OCI-LY1 (cell line): ENCODE results near the gene MNX1.

Experiments used
- H2AFZ ChIP-seq: fragments of 200-600 bp; sonication (generic), shearing (Covaris generic); 2 replicates; pipeline ENCODE4 v1.6.0; 2014; ENCODE audit warnings: antibody characterized with exemption, mild to moderate bottlenecking, low read length
- H3F3A ChIP-seq: fragments of 200-600 bp; sonication (generic), shearing (Covaris generic); 2 replicates; pipeline ENCODE4 v1.6.0; 2014; ENCODE audit warnings: mild to moderate bottlenecking, antibody characterized with exemption, low read length, moderate library complexity; ENCODE audit not compliant: insufficient read depth
- H3K27ac ChIP-seq: fragments of 200-600 bp; sonication (generic); 2 replicates; pipeline ENCODE4 v1.5.1; 2014; ENCODE audit warnings: low read length, mixed run types, mild to moderate bottlenecking, low read depth; ENCODE audit not compliant: poor library complexity, severe bottlenecking
- H3K27me3 ChIP-seq: fragments of 200-600 bp; sonication (generic); 2 replicates; pipeline ENCODE4 v1.6.0; 2014; ENCODE audit warnings: antibody characterized with exemption, mild to moderate bottlenecking, low read length, moderate library complexity; ENCODE audit not compliant: insufficient read depth
- H3K36me3 ChIP-seq: fragments of 200-600 bp; sonication (generic); 2 replicates; pipeline ENCODE4 v1.6.1; 2014; ENCODE audit warnings: mild to moderate bottlenecking, antibody characterized with exemption, low read length, moderate library complexity, mixed read lengths; ENCODE audit not compliant: insufficient read depth
- H3K4me1 ChIP-seq: fragments of 200-600 bp; sonication (generic); 2 replicates; pipeline ENCODE4 v1.5.1; 2014; ENCODE audit warnings: mild to moderate bottlenecking, low read length, moderate library complexity; ENCODE audit not compliant: insufficient read depth, severe bottlenecking
- H3K4me2 ChIP-seq: fragments of 200-600 bp; sonication (generic), shearing (Covaris generic); 2 replicates; pipeline ENCODE4 v1.6.1; 2014; ENCODE audit warnings: low read length
- H3K4me3 ChIP-seq: fragments of 200-600 bp; sonication (generic); 2 replicates; pipeline ENCODE4 v1.5.1; 2014; ENCODE audit warnings: low read length, low read depth, mild to moderate bottlenecking, mixed read lengths; ENCODE audit not compliant: poor library complexity, severe bottlenecking
- H3K79me2 ChIP-seq: fragments of 200-600 bp; shearing (Covaris generic); 2 replicates; pipeline ENCODE4 v1.6.1; 2016; ENCODE audit warnings: mixed run types, low read length, mixed read lengths; ENCODE audit not compliant: insufficient read depth
- H3K9ac ChIP-seq: fragments of 200-600 bp; sonication (generic), shearing (Covaris generic); 2 replicates; pipeline ENCODE4 v1.6.1; 2014; ENCODE audit warnings: mild to moderate bottlenecking, low read length, mixed read lengths
- H3K9me2 ChIP-seq: fragments of 200-600 bp; sonication (generic), shearing (Covaris generic); 2 replicates; pipeline ENCODE4 v1.6.1; 2014; ENCODE audit warnings: low read depth, mild to moderate bottlenecking, low read length, mixed read lengths
- H3K9me3 ChIP-seq: fragments of 200-600 bp; shearing (Covaris generic); 2 replicates; pipeline ENCODE4 v1.6.1; 2014; ENCODE audit warnings: low read length, mixed read lengths
- H4K20me1 ChIP-seq: fragments of 200-600 bp; sonication (generic), shearing (Covaris generic); 2 replicates; pipeline ENCODE4 v1.6.0; 2016; ENCODE audit warnings: mild to moderate bottlenecking, low read length; ENCODE audit not compliant: insufficient read depth
- EZH2 ChIP-seq: fragments of 200-600 bp; sonication (generic), shearing (Covaris generic); IDR thresholded peaks from 2 replicates; pipeline ENCODE4 v1.8.0; 2017; ENCODE audit warnings: borderline replicate concordance, mixed run types, mild to moderate bottlenecking, antibody characterized with exemption, low read length, moderate library complexity, mixed read lengths
- TF ChIP-seq, protein P1 (sequence below): fragments of 200-600 bp; sonication (generic), shearing (Covaris generic); IDR thresholded peaks from 2 replicates; pipeline ENCODE4 v1.5.1; 2017; ENCODE audit warnings: mild to moderate bottlenecking, antibody characterized with exemption, low read length, moderate library complexity, mixed read lengths

MNX1 gene

DNA sequence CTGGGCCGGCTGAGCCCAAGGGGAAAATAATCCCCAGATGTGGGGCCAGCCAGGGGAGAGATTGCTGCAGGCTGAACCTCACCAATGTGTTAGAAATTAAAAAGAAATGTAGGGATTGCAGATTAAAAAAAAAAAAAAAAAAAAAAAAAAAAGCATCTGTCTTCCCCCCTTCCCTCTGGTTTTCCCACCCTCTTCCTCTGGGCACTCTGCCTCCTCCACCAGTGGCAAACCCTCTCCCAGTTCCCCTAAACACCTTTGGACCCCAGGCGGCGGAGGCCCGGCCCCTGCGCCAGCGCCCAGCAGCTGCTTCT lies 7.1 kb downstream of the MNX1 start:
- Histone ChIP-seq H3K4me3 (no peak overlapping the region), H3K27ac (no peak overlapping the region), H3K9me2 (no peaks in the 10 kb centered on the region), H3K79me2 (no peaks in the 10 kb centered on the region), H3K4me1 (peaks cover 17% of the 10 kb centered on the region), H3K36me3 (no peaks in the 10 kb centered on the region), H2AFZ (no peak overlapping the region), H3K27me3 (peaks cover 7% of the 10 kb centered on the region; the same call in 1 of the 2 replicates), H3K9ac (no peak overlapping the region), H4K20me1 (no peaks in the 10 kb centered on the region), H3F3A (no peaks in the 10 kb centered on the region), H3K9me3 (no peaks in the 10 kb centered on the region), H3K4me2 (no peak overlapping the region)
- TF ChIP-seq, protein P1, sequence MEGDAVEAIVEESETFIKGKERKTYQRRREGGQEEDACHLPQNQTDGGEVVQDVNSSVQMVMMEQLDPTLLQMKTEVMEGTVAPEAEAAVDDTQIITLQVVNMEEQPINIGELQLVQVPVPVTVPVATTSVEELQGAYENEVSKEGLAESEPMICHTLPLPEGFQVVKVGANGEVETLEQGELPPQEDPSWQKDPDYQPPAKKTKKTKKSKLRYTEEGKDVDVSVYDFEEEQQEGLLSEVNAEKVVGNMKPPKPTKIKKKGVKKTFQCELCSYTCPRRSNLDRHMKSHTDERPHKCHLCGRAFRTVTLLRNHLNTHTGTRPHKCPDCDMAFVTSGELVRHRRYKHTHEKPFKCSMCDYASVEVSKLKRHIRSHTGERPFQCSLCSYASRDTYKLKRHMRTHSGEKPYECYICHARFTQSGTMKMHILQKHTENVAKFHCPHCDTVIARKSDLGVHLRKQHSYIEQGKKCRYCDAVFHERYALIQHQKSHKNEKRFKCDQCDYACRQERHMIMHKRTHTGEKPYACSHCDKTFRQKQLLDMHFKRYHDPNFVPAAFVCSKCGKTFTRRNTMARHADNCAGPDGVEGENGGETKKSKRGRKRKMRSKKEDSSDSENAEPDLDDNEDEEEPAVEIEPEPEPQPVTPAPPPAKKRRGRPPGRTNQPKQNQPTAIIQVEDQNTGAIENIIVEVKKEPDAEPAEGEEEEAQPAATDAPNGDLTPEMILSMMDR = no peak
- no peak for TF ChIP-seq EZH2

DNA sequence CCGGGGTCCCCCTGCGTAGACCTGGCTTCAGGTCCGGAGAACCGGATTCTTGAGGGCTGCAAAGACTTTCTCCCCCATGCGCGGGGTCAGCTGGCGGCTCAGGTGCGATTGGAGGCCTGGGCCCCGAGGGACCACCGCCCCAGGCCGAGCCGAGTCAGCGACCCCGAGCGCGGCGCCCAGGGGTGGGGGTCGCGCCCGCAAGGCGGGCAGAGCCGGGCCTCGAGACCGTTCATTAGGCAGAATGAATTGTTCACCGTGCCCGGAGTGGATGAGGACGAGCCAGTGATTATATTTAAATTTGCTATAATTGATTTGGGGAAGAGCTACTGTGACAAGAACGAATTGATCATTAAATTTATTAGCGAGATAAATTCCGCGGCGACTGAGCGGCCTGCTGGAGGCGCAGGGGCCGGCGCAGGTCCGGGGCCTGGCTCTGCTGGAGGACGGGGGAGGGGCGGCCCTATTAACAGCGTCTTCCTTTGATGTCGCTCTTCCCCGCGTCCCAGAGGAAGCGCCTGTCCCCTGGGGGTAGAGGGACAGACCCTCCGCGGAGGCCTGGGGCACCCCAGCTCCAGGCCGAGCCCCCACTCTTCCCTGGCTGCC lies 7.5 kb downstream of the MNX1 start:
- Histone ChIP-seq H2AFZ (no peak overlapping the region), H3F3A (no peaks in the 10 kb centered on the region), H3K27me3 (peaks cover 11% of the 10 kb centered on the region; the same call in 1 of the 2 replicates), H4K20me1 (no peaks in the 10 kb centered on the region), H3K4me1 (peaks cover 17% of the 10 kb centered on the region), H3K4me2 (no peak overlapping the region), H3K27ac (no peak overlapping the region), H3K36me3 (no peaks in the 10 kb centered on the region), H3K79me2 (no peaks in the 10 kb centered on the region), H3K9me3 (no peaks in the 10 kb centered on the region), H3K4me3 (no peak overlapping the region), H3K9me2 (no peaks in the 10 kb centered on the region), H3K9ac (no peak overlapping the region)
- TF ChIP-seq EZH2 = no peak
- TF ChIP-seq, protein P1 = no peak

DNA sequence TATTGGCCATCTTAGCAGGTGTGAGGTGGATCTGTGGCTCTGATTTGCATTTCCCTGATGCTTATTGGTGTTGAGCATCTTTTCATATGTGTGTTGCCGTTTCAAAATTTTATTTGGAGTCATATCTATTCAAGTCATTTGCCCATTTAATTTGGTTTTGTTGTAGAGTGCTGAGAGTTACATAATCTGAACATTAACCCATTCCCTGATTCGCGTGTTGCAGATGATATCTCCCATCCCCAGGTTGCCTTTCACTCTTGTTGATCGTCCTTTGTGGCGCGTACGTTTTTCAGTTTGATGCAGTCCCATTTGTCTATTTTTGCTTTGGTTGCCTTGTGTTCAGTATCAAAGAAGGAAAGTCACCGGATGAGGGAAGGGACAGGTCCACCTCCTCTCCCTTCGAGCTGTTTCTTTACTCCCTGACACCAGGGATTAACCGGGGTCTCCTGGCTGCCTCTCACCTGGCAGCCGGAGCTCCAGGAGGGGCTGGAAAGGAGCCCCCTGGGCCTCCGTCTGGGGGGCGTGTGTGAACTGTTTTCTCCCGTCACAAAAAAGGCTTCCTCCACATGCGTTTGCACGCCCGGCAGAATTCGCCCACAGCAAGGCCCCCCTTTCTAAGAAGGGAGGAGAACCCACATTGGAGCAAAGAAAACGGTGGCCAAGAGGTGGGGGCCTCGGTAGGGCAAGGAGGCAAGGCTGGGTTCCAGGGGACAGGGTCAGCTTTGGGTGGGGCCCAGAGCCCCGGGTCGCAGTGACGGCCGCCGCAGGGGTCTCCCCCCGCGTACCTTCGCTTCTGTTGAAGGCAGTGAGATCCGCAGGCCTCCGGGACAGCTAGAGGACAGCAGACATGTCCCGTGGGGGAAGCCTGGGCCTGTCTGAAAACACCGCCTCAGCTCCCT lies 8.3 kb downstream of the MNX1 start:
- H3F3A ChIP-seq = no peaks in the 10 kb centered on the region
- H3K27me3 ChIP-seq = peaks cover 17% of the 10 kb centered on the region; the same call in 1 of the 2 replicates
- TF ChIP-seq, protein P1 = no peak
- no peak for TF ChIP-seq EZH2

More for the DNA sequence above, 8.3 kb downstream of the MNX1 start:
- H4K20me1 ChIP-seq = no peaks in the 10 kb centered on the region
- H3K4me1 ChIP-seq = peaks cover 17% of the 10 kb centered on the region
- H3K9me3 ChIP-seq = no peaks in the 10 kb centered on the region
- no peak overlapping the region for H2AFZ ChIP-seq
- H3K79me2 ChIP-seq = no peaks in the 10 kb centered on the region
- no peak overlapping the region for H3K4me2 ChIP-seq
- H3K9ac ChIP-seq = no peak overlapping the region
- H3K4me3 ChIP-seq = no peak overlapping the region
- H3K27ac ChIP-seq = no peak overlapping the region
- H3K9me2 ChIP-seq = no peaks in the 10 kb centered on the region
- no peaks in the 10 kb centered on the region for H3K36me3 ChIP-seq
